ENCODE measurements around the gene CCDC138. TPM values are rescaled to one million over a fixed set of nuclear protein-coding genes. Genes with fewer than 3 reads are reported as not detected.

The CCDC138 gene
- polyA plus RNA-seq, 1 donor (not counting 4 experiments of a cell fraction or from before 2014, with no cell fraction given), result 6.6 TPM

GRCh38 chr2:108916796-108917421 lies 130.3 kb downstream of the CCDC138 start:
- Histone ChIP-seq H3K27ac (ENCODE audit: control insufficient read depth, insufficient read depth, low read length) (no peak overlapping the region), H3K9me3 (ENCODE audit: control insufficient read depth, low read depth, low read length) (no peaks in the 10 kb centered on the region), H3K36me3 (ENCODE audit: control insufficient read depth in 2 of 2, extremely low read depth in 1 of 2, insufficient read depth in 2 of 2, low read length in 2 of 2) (no peaks in the 10 kb centered on the region), H3K9me1 (ENCODE audit: control insufficient read depth, extremely low read depth, insufficient read depth, low read length) (no peaks in the 10 kb centered on the region), H3K4me1 (ENCODE audit: control insufficient read depth, extremely low read depth, insufficient read depth, low read length) (peaks cover 10% of the 10 kb centered on the region), H3K79me2 (ENCODE audit: control insufficient read depth, insufficient read depth, low read length) (no peaks in the 10 kb centered on the region), H3K9ac (ENCODE audit: control insufficient read depth, extremely low read depth, insufficient read depth, low read length) (no peak overlapping the region), H3K27me3 (ENCODE audit: control insufficient read depth, extremely low read depth, insufficient read depth, low read length) (peaks cover 22% of the 10 kb centered on the region), H2AFZ (ENCODE audit: control insufficient read depth, low read length) (no peak overlapping the region), H3K4me3 (ENCODE audit: control insufficient read depth in 2 of 3, extremely low read depth in 1 of 3, insufficient read depth in 2 of 3, low read depth in 1 of 3, low read length in 3 of 3) (no peak overlapping the region), H4K20me1 (ENCODE audit: control insufficient read depth, extremely low read depth, insufficient read depth, low read length) (no peaks in the 10 kb centered on the region), H3K4me2 (ENCODE audit: control insufficient read depth, extremely low read depth, insufficient read depth, low read depth, low read length) (no peak overlapping the region)
- dilution Hi-C loops (cut with MboI; ENCODE audit: extremely low pct_ligation_motif_present, low sequenced_read_pairs), result no loop called here
- DNase-seq (ENCODE audit: low read depth, low spot score) (no peak), FAIRE-seq (no peak)
- TF ChIP-seq EZH2 (IDR thresholded peaks at IDR 0.05; ENCODE audit: low read length) (no peak), CTCF (optimal IDR thresholded peaks at IDR 0.05 in 1 of 3, IDR thresholded peaks at IDR 0.05 in 1 of 3, conservative IDR thresholded peaks at IDR 0.05 in 1 of 3; ENCODE audit: extremely low read depth in 1 of 3, insufficient read depth in 2 of 3, low read length in 3 of 3) (no peak)

GRCh38 chr2:108917526-108917925 lies 131.0 kb downstream of the CCDC138 start:
- H3K4me3 ChIP-seq (ENCODE audit: control insufficient read depth in 2 of 3, extremely low read depth in 1 of 3, insufficient read depth in 2 of 3, low read depth in 1 of 3, low read length in 3 of 3), result no peak overlapping the region
- H3K9me3 ChIP-seq (ENCODE audit: control insufficient read depth, low read depth, low read length), result no peaks in the 10 kb centered on the region
- no peaks in the 10 kb centered on the region for H3K36me3 ChIP-seq (ENCODE audit: control insufficient read depth in 2 of 2, extremely low read depth in 1 of 2, insufficient read depth in 2 of 2, low read length in 2 of 2)
- peaks cover 14% of the 10 kb centered on the region for H3K4me1 ChIP-seq (ENCODE audit: control insufficient read depth, extremely low read depth, insufficient read depth, low read length)
- peaks cover 22% of the 10 kb centered on the region for H3K27me3 ChIP-seq (ENCODE audit: control insufficient read depth, extremely low read depth, insufficient read depth, low read length)
- no peak for FAIRE-seq
- no peak overlapping the region for H3K27ac ChIP-seq (ENCODE audit: control insufficient read depth, insufficient read depth, low read length)
- no peak overlapping the region for H3K9ac ChIP-seq (ENCODE audit: control insufficient read depth, extremely low read depth, insufficient read depth, low read length)
- TF ChIP-seq CTCF (optimal IDR thresholded peaks at IDR 0.05 in 1 of 3, IDR thresholded peaks at IDR 0.05 in 1 of 3, conservative IDR thresholded peaks at IDR 0.05 in 1 of 3; ENCODE audit: extremely low read depth in 1 of 3, insufficient read depth in 2 of 3, low read length in 3 of 3), result no peak
- TF ChIP-seq EZH2 (IDR thresholded peaks at IDR 0.05; ENCODE audit: low read length), result no peak
- H2AFZ ChIP-seq (ENCODE audit: control insufficient read depth, low read length), result no peak overlapping the region
- no peaks in the 10 kb centered on the region for H3K79me2 ChIP-seq (ENCODE audit: control insufficient read depth, insufficient read depth, low read length)
- DNase-seq (ENCODE audit: low read depth, low spot score), result no peak
- peaks cover 3% of the 10 kb centered on the region for H4K20me1 ChIP-seq (ENCODE audit: control insufficient read depth, extremely low read depth, insufficient read depth, low read length)
- dilution Hi-C loops (cut with MboI; ENCODE audit: extremely low pct_ligation_motif_present, low sequenced_read_pairs), result no loop called here
- no peak overlapping the region for H3K4me2 ChIP-seq (ENCODE audit: control insufficient read depth, extremely low read depth, insufficient read depth, low read depth, low read length)
- no peaks in the 10 kb centered on the region for H3K9me1 ChIP-seq (ENCODE audit: control insufficient read depth, extremely low read depth, insufficient read depth, low read length)
